WTC11 (cell line): ENCODE measurements around the gene GRM1. TPM values are rescaled to one million over a fixed set of nuclear protein-coding genes. Genes with fewer than 3 reads are reported as not detected.

Source experiments
- ATAC-seq: fragments of 200-7000 bp; cut with Tn5 transposase; 2 replicates; pipeline ENCODE4 v1.10.0; 2021; ENCODE audit warnings: mild to moderate bottlenecking, moderate library complexity
- CTCF ChIA-PET: fragments of 300-600 bp; sonication (Branson Sonifier 250); formaldehyde crosslinking; loops from one replicate; lab custom pipeline; 2021; ENCODE audit warnings: antibody characterized with exemption; lab: Charles Lee
- POLR2A ChIA-PET: fragments of 350-600 bp; sonication (Branson Sonifier 250); formaldehyde crosslinking; loops from one replicate; lab custom pipeline; 2021; ENCODE audit warnings: antibody characterized with exemption; lab: Charles Lee
- DNase-seq: peaks from one replicate; pipeline ENCODE4 v3.0.0; 2021; ENCODE audit warnings: low spot score
- H3K27ac Mint-ChIP-seq: 2 replicates; pipeline ENCODE4 v1.8.0; 2021; ENCODE audit warnings: mixed read lengths
- H3K27me3 Mint-ChIP-seq: 2 replicates; pipeline ENCODE4 v1.8.0; 2021; ENCODE audit warnings: low read depth, mild to moderate bottlenecking, moderate library complexity, mixed read lengths
- H3K36me3 Mint-ChIP-seq: 2 replicates; pipeline ENCODE4 v1.8.0; 2021; ENCODE audit warnings: mixed read lengths
- H3K4me1 Mint-ChIP-seq: 2 replicates; pipeline ENCODE4 v1.8.0; 2022; ENCODE audit warnings: mixed read lengths
- H3K4me3 Mint-ChIP-seq: 2 replicates; pipeline ENCODE4 v1.8.0; 2021; ENCODE audit warnings: mild to moderate bottlenecking, moderate library complexity, mixed read lengths
- H3K9me3 Mint-ChIP-seq: 2 replicates; pipeline ENCODE4 v1.8.0; 2021; ENCODE audit warnings: mixed read lengths
- AFF4 ChIP-seq: sonication (generic); formaldehyde crosslinking; IDR thresholded peaks from 2 replicates; pipeline ENCODE4 v1.8.1; 2023; ENCODE audit warnings: mild to moderate bottlenecking, missing genetic modification reagents, borderline replicate concordance
- ATF1 ChIP-seq: sonication (generic); formaldehyde crosslinking; IDR thresholded peaks from 2 replicates; pipeline ENCODE4 v1.8.1; 2023; ENCODE audit warnings: mild to moderate bottlenecking, moderate library complexity, missing genetic modification reagents
- ATF2 ChIP-seq: sonication (generic); formaldehyde crosslinking; IDR thresholded peaks from 2 replicates; pipeline ENCODE4 v1.8.1; 2022; ENCODE audit warnings: low read depth, missing genetic modification reagents, borderline replicate concordance
- CREM ChIP-seq: sonication (generic); formaldehyde crosslinking; IDR thresholded peaks from 2 replicates; pipeline ENCODE4 v1.8.1; 2022; ENCODE audit warnings: mild to moderate bottlenecking, missing genetic modification reagents, moderate library complexity
- CTCF ChIP-seq: fragments of 200-600 bp; IDR thresholded peaks from 2 replicates; pipeline ENCODE4 v1.8.0; 2022; ENCODE audit warnings: antibody characterized with exemption
- EMX1 ChIP-seq: fragments of 250-450 bp; sonication (Bioruptor Pico); IDR thresholded peaks from 2 replicates; pipeline ENCODE4 v1.8.0; 2021; ENCODE audit warnings: mild to moderate bottlenecking
- ESRRA ChIP-seq: sonication (generic); formaldehyde crosslinking; IDR thresholded peaks from 2 replicates; pipeline ENCODE4 v1.8.1; 2022; ENCODE audit warnings: mild to moderate bottlenecking, missing genetic modification reagents, borderline replicate concordance
- ETV6 ChIP-seq: sonication (generic); formaldehyde crosslinking; IDR thresholded peaks from 2 replicates; pipeline ENCODE4 v1.8.1; 2022; ENCODE audit warnings: mild to moderate bottlenecking, missing genetic modification reagents
- FOXJ3 ChIP-seq: sonication (generic); formaldehyde crosslinking; IDR thresholded peaks from 2 replicates; pipeline ENCODE4 v1.9.0; 2021; ENCODE audit warnings: missing genetic modification reagents, mild to moderate bottlenecking, borderline replicate concordance
- GRHL2 ChIP-seq: fragments of 250-450 bp; sonication (Bioruptor Pico); IDR thresholded peaks from 2 replicates; pipeline ENCODE4 v1.8.0; 2022; ENCODE audit warnings: mild to moderate bottlenecking, moderate library complexity; ENCODE audit not compliant: insufficient replicate concordance, severe bottlenecking
- JUN ChIP-seq: sonication (generic); formaldehyde crosslinking; IDR thresholded peaks from 2 replicates; pipeline ENCODE4 v1.8.0; 2023; ENCODE audit warnings: mild to moderate bottlenecking, missing genetic modification reagents
- NFATC4 ChIP-seq: fragments of 250-450 bp; sonication (Bioruptor Pico); IDR thresholded peaks from 2 replicates; pipeline ENCODE4 v1.9.0; 2021; ENCODE audit warnings: mild to moderate bottlenecking
- OVOL2 ChIP-seq: fragments of 250-450 bp; sonication (Bioruptor Pico); IDR thresholded peaks from 2 replicates; pipeline ENCODE4 v1.9.0; 2021; ENCODE audit warnings: mild to moderate bottlenecking, borderline replicate concordance
- SP1 ChIP-seq: sonication (generic); formaldehyde crosslinking; conservative IDR thresholded peaks from 2 replicates; pipeline ENCODE4 v1.8.1; 2022; ENCODE audit warnings: missing genetic modification reagents
- ZBTB43 ChIP-seq: sonication (generic); formaldehyde crosslinking; IDR thresholded peaks from 2 replicates; pipeline ENCODE4 v1.8.1; 2023; ENCODE audit warnings: mild to moderate bottlenecking, missing genetic modification reagents
- ZNF232 ChIP-seq: sonication (generic); formaldehyde crosslinking; IDR thresholded peaks from 2 replicates; pipeline ENCODE4 v1.8.0; 2022; ENCODE audit warnings: mild to moderate bottlenecking, missing genetic modification reagents
- ZNF281 ChIP-seq: sonication (generic); formaldehyde crosslinking; IDR thresholded peaks from 2 replicates; pipeline ENCODE4 v1.8.0; 2023; ENCODE audit warnings: mild to moderate bottlenecking, missing genetic modification reagents
- ZNF423 ChIP-seq: fragments of 250-450 bp; sonication (Bioruptor Pico); IDR thresholded peaks from 2 replicates; pipeline ENCODE4 v2.1.2; 2022; ENCODE audit warnings: mild to moderate bottlenecking, moderate library complexity
- total RNA-seq: library from RNA; stranded (reverse); gene quantifications from 3 replicates; pipeline ENCODE4 v1.2.3, GENCODE V29; 2021
- TF ChIP-seq, protein P1 (sequence below): sonication (generic); formaldehyde crosslinking; IDR thresholded peaks from 2 replicates; pipeline ENCODE4 v1.8.0; 2023; ENCODE audit warnings: missing genetic modification reagents

Gene GRM1
- total RNA-seq, 1 experiment from 2014 or later = 0.46 TPM

DNA sequence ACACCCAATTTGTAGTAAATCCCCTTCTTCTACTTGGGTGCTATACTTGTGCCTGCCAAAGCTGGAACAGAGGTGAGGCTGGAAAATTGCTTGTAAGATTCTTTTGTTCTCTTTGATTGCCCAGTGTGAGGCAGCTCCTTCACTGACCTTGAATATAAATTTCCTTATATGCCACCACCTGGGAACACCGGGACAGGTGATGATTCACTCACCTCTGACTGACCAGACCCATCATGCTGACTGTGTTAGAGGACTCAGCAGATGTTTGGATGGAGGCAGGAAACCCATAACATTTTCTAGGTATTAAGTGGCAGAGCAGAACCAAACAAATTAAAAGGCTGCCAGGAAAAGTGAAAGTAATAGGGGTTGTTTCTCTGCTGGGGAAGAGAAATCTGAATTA lies 120.9 kb downstream of the GRM1 start (continued):
- TF ChIP-seq ATF2 (no peak), CREM (CRISPR knock-in tag) (no peak), ATF1 (CRISPR knock-in tag) (no peak)
- TF ChIP-seq, all 79 proteins: peak for 0

- Mint-ChIP-seq H3K36me3 (no peaks in the 10 kb centered on the region), H3K27ac (no peak overlapping the region), H3K9me3 (no peaks in the 10 kb centered on the region), H3K27me3 (no peaks in the 10 kb centered on the region), H3K4me1 (peaks cover 20% of the 10 kb centered on the region), H3K4me3 (no peak overlapping the region)
- CTCF ChIA-PET = interaction anchor here (1.2 kb wide), 1 partner anchor 111 kb away, joined by 3 read pairs; no protein-coding TSS in a partner anchor
- no peak for TF ChIP-seq ETV6 (CRISPR knock-in tag)
- TF ChIP-seq SP1 (CRISPR knock-in tag) = no peak
- no peak for TF ChIP-seq ESRRA (CRISPR knock-in tag)
- no peak for TF ChIP-seq ZNF423 (CRISPR knock-in tag)
- no peak for TF ChIP-seq OVOL2 (CRISPR knock-in tag)
- TF ChIP-seq, protein P1, sequence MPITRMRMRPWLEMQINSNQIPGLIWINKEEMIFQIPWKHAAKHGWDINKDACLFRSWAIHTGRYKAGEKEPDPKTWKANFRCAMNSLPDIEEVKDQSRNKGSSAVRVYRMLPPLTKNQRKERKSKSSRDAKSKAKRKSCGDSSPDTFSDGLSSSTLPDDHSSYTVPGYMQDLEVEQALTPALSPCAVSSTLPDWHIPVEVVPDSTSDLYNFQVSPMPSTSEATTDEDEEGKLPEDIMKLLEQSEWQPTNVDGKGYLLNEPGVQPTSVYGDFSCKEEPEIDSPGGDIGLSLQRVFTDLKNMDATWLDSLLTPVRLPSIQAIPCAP (CRISPR knock-in tag) = no peak
- TF ChIP-seq ZBTB43 (CRISPR knock-in tag) = no peak
- TF ChIP-seq NFATC4 (CRISPR knock-in tag) = no peak
- TF ChIP-seq JUN (CRISPR knock-in tag) = no peak
- TF ChIP-seq GRHL2 = no peak
- TF ChIP-seq EMX1 = no peak
- TF ChIP-seq FOXJ3 = no peak
- no peak for TF ChIP-seq ZNF232 (CRISPR knock-in tag)
- no peak for TF ChIP-seq AFF4 (CRISPR knock-in tag)
- POLR2A ChIA-PET = no interaction called here
- ATAC-seq (no peak), DNase-seq (no peak)
These were observed 124.3 kb downstream of the GRM1 start for GRCh38 chr6:146153040-146153758.

- Mint-ChIP-seq H3K27ac (0 out of 2 replicates have a peak overlapping the region, but pooled peaks have one; percentile 28), H3K36me3 (no peaks in the 10 kb centered on the region), H3K9me3 (no peaks in the 10 kb centered on the region), H3K4me3 (no peak overlapping the region), H3K27me3 (no peaks in the 10 kb centered on the region), H3K4me1 (peaks cover 20% of the 10 kb centered on the region)
- DNase-seq (no peak), ATAC-seq (peak; percentile 68)
- ChIA-PET CTCF (interaction anchor here (1.2 kb wide), 1 partner anchor 112 kb away, joined by 3 read pairs; no protein-coding TSS in a partner anchor), POLR2A (no interaction called here)
- TF ChIP-seq OVOL2 (CRISPR knock-in tag) (no peak), CTCF (no peak), ZNF281 (CRISPR knock-in tag) (no peak)
These were observed 125.3 kb downstream of the GRM1 start for GRCh38 chr6:146154197-146154596.
